RWPE2 (cell line): ENCODE measurements around the gene HIPK2.
"Not testable (repeated sequence)": the region's sequence is repeated elsewhere in the genome, so short reads cannot be mapped to it uniquely, and the experiment has no call there.

Source experiments
- ATAC-seq: fragments of 200-7000 bp; cut with Tn5 transposase; 3 replicates; pipeline ENCODE4 v1.9.1; 2021; ENCODE audit warnings: low read depth
- DNase-seq: peaks from one replicate; pipeline ENCODE4 v3.0.0-alpha.2; 2020; ENCODE audit warnings: low spot score
- H3K27ac ChIP-seq: fragments of 450-650 bp; 2 replicates; pipeline ENCODE4 v1.5.1; 2017; ENCODE audit warnings: mild to moderate bottlenecking; ENCODE audit not compliant: poor library complexity, severe bottlenecking
- H3K27me3 ChIP-seq: fragments of 250-450 bp; sonication (Bioruptor Pico); 2 replicates; pipeline ENCODE4 v1.5.1; 2021; ENCODE audit warnings: mild to moderate bottlenecking, moderate library complexity; ENCODE audit not compliant: insufficient read depth, poor library complexity, severe bottlenecking
- H3K36me3 ChIP-seq: fragments of 250-450 bp; sonication (Bioruptor Pico); 2 replicates; pipeline ENCODE4 v1.5.1; 2020; ENCODE audit warnings: low read depth, mild to moderate bottlenecking, moderate library complexity
- H3K4me1 ChIP-seq: fragments of 250-450 bp; sonication (Bioruptor Pico); 2 replicates; pipeline ENCODE4 v1.5.1; 2021; ENCODE audit warnings: mild to moderate bottlenecking, moderate library complexity; ENCODE audit not compliant: insufficient read depth, poor library complexity, severe bottlenecking
- H3K4me3 ChIP-seq: fragments of 250-450 bp; sonication (Bioruptor Pico); 2 replicates; pipeline ENCODE4 v1.5.1; 2021; ENCODE audit warnings: mild to moderate bottlenecking, moderate library complexity; ENCODE audit not compliant: severe bottlenecking
- H3K9me3 ChIP-seq: fragments of 250-450 bp; sonication (Bioruptor Pico); 2 replicates; pipeline ENCODE4 v1.5.1; 2021; ENCODE audit warnings: mild to moderate bottlenecking, moderate library complexity; ENCODE audit not compliant: severe bottlenecking
- TF ChIP-seq, protein P1 (sequence below): fragments of 450-650 bp; IDR thresholded peaks from one replicate; pipeline ENCODE4 v1.5.1; 2017; ENCODE audit warnings: mild to moderate bottlenecking, moderate library complexity; ENCODE audit not compliant: poor library complexity, severe bottlenecking

HIPK2 gene

DNA sequence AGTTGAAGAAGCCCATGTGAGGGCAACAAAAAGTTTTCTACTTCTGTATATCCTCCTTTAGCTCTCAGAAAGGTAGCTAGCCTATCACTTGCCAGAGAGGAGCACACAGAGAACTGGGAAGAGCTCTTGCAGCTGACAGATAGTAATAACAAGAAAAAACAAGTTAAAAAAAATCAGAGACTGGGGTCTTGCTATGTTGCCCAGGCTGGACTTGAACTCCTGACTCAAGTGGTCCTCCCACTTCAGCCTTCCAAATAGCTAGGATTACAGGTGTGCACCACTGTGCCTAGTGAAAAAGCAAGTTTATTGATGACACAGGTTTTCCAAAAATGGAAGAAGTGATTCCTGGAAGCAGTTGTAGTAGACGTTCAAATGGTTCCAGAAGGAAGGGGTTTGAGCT lies 160.7 kb downstream of the HIPK2 start:
- TF ChIP-seq, protein P1, sequence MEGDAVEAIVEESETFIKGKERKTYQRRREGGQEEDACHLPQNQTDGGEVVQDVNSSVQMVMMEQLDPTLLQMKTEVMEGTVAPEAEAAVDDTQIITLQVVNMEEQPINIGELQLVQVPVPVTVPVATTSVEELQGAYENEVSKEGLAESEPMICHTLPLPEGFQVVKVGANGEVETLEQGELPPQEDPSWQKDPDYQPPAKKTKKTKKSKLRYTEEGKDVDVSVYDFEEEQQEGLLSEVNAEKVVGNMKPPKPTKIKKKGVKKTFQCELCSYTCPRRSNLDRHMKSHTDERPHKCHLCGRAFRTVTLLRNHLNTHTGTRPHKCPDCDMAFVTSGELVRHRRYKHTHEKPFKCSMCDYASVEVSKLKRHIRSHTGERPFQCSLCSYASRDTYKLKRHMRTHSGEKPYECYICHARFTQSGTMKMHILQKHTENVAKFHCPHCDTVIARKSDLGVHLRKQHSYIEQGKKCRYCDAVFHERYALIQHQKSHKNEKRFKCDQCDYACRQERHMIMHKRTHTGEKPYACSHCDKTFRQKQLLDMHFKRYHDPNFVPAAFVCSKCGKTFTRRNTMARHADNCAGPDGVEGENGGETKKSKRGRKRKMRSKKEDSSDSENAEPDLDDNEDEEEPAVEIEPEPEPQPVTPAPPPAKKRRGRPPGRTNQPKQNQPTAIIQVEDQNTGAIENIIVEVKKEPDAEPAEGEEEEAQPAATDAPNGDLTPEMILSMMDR = no peak
- no peak for ATAC-seq
- H3K4me1 ChIP-seq = no peaks in the 10 kb centered on the region
- DNase-seq = no peak
- no peak overlapping the region for H3K4me3 ChIP-seq
- H3K27ac ChIP-seq = no peak overlapping the region
- no peaks in the 10 kb centered on the region for H3K9me3 ChIP-seq
- H3K27me3 ChIP-seq = no peaks in the 10 kb centered on the region
- H3K36me3 ChIP-seq = peaks cover 70% of the 10 kb centered on the region

DNA sequence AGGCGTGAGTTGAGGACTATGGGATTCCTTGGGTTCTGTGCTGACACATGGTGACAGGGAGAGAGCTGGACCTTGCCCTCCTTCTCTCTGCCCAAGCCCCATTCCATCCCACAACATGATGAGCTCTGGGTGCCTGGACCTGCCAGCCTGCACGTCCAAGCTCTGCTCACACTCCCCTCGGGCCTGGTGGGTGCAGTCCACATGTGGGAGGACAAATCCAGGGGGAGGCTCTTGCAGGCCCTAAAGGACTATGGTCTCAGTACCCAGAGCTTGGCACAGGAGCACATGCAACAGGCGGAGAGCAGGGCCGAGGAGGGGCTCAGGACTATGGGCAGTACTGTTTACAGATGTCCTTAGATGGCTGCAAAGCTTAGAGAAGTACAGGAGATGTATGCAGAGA lies 162.9 kb downstream of the HIPK2 start:
- peaks cover 68% of the 10 kb centered on the region for H3K36me3 ChIP-seq
- TF ChIP-seq, protein P1 = no peak

DNA sequence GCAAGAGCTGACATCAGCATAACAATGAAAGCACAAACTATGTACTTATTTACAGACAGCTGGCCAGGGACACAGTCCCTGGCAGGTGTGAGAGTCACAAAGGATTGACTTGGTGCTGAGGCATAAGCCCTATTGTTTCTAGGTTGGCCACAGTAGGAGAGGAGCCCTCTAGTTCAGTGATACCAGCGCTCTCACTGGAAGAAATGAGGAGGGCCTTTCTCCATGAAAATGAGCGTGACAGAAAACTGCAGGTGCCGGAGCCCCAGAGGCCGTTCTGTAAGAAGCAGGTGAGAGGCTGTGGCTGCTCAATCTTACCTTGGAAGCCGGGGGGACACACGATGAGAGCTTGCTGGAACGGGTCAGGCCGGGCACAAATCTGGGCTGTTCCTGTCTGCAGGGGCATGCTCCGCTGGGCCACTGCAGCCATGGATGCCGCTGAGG lies 163.8 kb downstream of the HIPK2 start:
- Histone ChIP-seq H3K9me3 (no peaks in the 10 kb centered on the region), H3K4me3 (no peak overlapping the region), H3K27me3 (no peaks in the 10 kb centered on the region), H3K27ac (no peak overlapping the region), H3K36me3 (peaks cover 70% of the 10 kb centered on the region), H3K4me1 (no peaks in the 10 kb centered on the region)
- TF ChIP-seq, protein P1 = no peak
- DNase-seq (no peak), ATAC-seq (no peak)

More for the DNA sequence above, 162.9 kb downstream of the HIPK2 start:
- ATAC-seq = no peak
- Histone ChIP-seq H3K9me3 (no peaks in the 10 kb centered on the region), H3K27ac (no peak overlapping the region), H3K4me1 (no peaks in the 10 kb centered on the region), H3K4me3 (no peak overlapping the region), H3K27me3 (no peaks in the 10 kb centered on the region)
- no peak for DNase-seq

DNA sequence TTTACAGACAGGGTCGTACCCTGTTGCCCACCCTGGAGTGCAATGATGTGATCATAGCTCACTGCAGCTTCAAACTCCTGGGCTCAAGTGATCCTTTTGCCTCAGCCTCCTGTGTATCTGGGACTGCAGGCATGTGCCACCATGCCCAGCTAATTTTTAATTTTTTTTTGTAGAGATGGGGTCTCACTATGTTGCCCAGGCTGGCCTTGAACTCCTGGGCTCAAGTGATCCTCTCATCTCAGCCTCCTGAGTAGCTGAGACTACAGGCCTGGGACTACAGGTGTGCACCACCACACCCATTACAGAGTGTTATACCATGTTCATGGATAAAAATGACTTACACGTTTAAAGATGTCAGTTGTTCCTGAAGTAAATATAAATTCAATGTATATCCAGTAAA lies 166.2 kb downstream of the HIPK2 start:
- H3K4me3 ChIP-seq, H3K4me1 ChIP-seq, DNase-seq, H3K9me3 ChIP-seq, H3K27me3 ChIP-seq, ATAC-seq, H3K27ac ChIP-seq: not testable (repeated sequence)
- peaks cover 64% of the 10 kb centered on the region for H3K36me3 ChIP-seq

DNA sequence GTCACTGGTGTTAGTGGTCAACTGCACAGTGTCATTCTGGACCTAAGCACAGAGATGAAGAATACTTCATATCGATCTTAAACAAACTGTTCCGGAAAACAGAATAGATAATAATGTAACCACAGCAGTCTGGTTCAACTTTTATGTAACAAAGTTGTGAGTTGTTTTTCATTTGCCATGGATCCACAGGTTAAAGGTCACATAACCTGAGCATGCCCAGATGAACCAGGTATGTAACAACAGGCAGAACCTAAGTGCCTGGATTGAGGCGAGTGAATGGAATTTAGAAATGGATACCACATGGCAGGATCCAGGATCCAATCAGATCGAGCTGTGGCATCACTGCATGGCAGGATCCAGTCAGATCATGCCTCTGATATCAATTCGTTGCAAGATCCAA lies 167.2 kb downstream of the HIPK2 start:
- TF ChIP-seq, protein P1 = no peak
- Histone ChIP-seq H3K36me3 (peaks cover 67% of the 10 kb centered on the region), H3K9me3 (no peaks in the 10 kb centered on the region), H3K4me3 (no peak overlapping the region), H3K4me1 (no peaks in the 10 kb centered on the region), H3K27ac (no peak overlapping the region), H3K27me3 (no peaks in the 10 kb centered on the region)
- DNase-seq = no peak
- ATAC-seq = no peak
